HEK293 (cell line): ENCODE data around the gene ARHGDIA.

Experiments
- CTCF ChIA-PET: fragments of 350-600 bp; formaldehyde crosslinking; extraction: SDS; loops from one replicate; lab custom pipeline; 2021; ENCODE audit warnings: antibody characterized with exemption; lab: Yijun Ruan, JAX
- POLR2A ChIA-PET: fragments of 300-600 bp; formaldehyde crosslinking; extraction: SDS; loops from one replicate; lab custom pipeline; 2020; ENCODE audit warnings: antibody characterized with exemption, inconsistent platforms; lab: Yijun Ruan, JAX
- H3K27ac ChIP-seq: fragments of 200-500 bp; sonication (Bioruptor generic); 2 replicates; pipeline ENCODE4 v1.5.1; 2014; ENCODE audit warnings: low read depth, low read length, control low read depth, inconsistent platforms; ENCODE audit errors: extremely low read depth
- H3K36me3 ChIP-seq, 2 experiments: fragments of 200-500 bp in 1 of 2; sonication (Bioruptor generic) in 1 of 2; 1 replicate in 1 of 2; 2 replicates in 1 of 2; pipeline ENCODE4 v1.5.1; 2014 to 2017; ENCODE audit warnings: inconsistent platforms in 2 of 2, low read length in 2 of 2; ENCODE audit not compliant: control insufficient read depth in 2 of 2, insufficient read depth in 1 of 2
- H3K4me1 ChIP-seq: fragments of 200-500 bp; sonication (Bioruptor generic); 2 replicates; pipeline ENCODE4 v1.5.1; 2014; ENCODE audit warnings: mild to moderate bottlenecking, low read length, inconsistent platforms; ENCODE audit not compliant: control insufficient read depth, insufficient read depth
- H3K4me3 ChIP-seq: 2 replicates; pipeline ENCODE4 v1.5.1; 2011; ENCODE audit warnings: low read depth, mild to moderate bottlenecking, control low read depth, low read length, moderate library complexity
- H3K9me3 ChIP-seq: fragments of 200-500 bp; sonication (Bioruptor generic); 2 replicates; pipeline ENCODE4 v1.5.1; 2014; ENCODE audit warnings: low read depth, low read length, inconsistent platforms; ENCODE audit not compliant: control insufficient read depth, insufficient read depth
- EGR2 ChIP-seq: fragments of 450-650 bp; formaldehyde crosslinking; IDR thresholded peaks from 2 replicates; pipeline ENCODE4 v1.5.1; 2016; ENCODE audit warnings: low read depth, missing biosample characterization, missing genetic modification characterization
- KLF17 ChIP-seq: fragments of 450-650 bp; formaldehyde crosslinking; IDR thresholded peaks from 2 replicates; pipeline ENCODE4 v1.5.1; 2016; ENCODE audit warnings: missing biosample characterization, missing genetic modification characterization
- KLF8 ChIP-seq: fragments of 450-650 bp; formaldehyde crosslinking; IDR thresholded peaks from 2 replicates; pipeline ENCODE4 v1.5.1; 2016; ENCODE audit warnings: missing biosample characterization, missing genetic modification characterization
- OSR2 ChIP-seq: fragments of 450-650 bp; formaldehyde crosslinking; IDR thresholded peaks from 2 replicates; pipeline ENCODE4 v1.5.1; 2016; ENCODE audit warnings: missing biosample characterization, missing genetic modification characterization
- SALL2 ChIP-seq: fragments of 450-650 bp; formaldehyde crosslinking; IDR thresholded peaks from 2 replicates; pipeline ENCODE4 v1.5.0; 2017; ENCODE audit warnings: missing biosample characterization, mild to moderate bottlenecking, missing genetic modification characterization, borderline replicate concordance
- SCRT2 ChIP-seq: fragments of 450-650 bp; formaldehyde crosslinking; IDR thresholded peaks from 2 replicates; pipeline ENCODE4 v1.5.1; 2016; ENCODE audit warnings: missing biosample characterization, missing genetic modification characterization
- ZBTB17 ChIP-seq: fragments of 450-650 bp; formaldehyde crosslinking; IDR thresholded peaks from 2 replicates; pipeline ENCODE4 v1.5.1; 2016; ENCODE audit warnings: missing biosample characterization, missing genetic modification characterization
- ZFHX2 ChIP-seq: fragments of 450-650 bp; formaldehyde crosslinking; conservative IDR thresholded peaks from 2 replicates; pipeline ENCODE4 v1.5.1; 2016; ENCODE audit warnings: missing biosample characterization, missing genetic modification characterization
- ZNF10 ChIP-seq: fragments of 450-650 bp; formaldehyde crosslinking; IDR thresholded peaks from 2 replicates; pipeline ENCODE4 v1.5.1; 2017; ENCODE audit warnings: missing biosample characterization, missing genetic modification characterization
- ZNF23 ChIP-seq: fragments of 450-650 bp; formaldehyde crosslinking; IDR thresholded peaks from 2 replicates; pipeline ENCODE4 v1.5.1; 2016; ENCODE audit warnings: missing biosample characterization, missing genetic modification characterization, borderline replicate concordance
- ZNF239 ChIP-seq: fragments of 450-650 bp; formaldehyde crosslinking; IDR thresholded peaks from 2 replicates; pipeline ENCODE4 v1.5.1; 2016; ENCODE audit warnings: missing biosample characterization, missing genetic modification characterization
- ZNF274 ChIP-seq, 2 experiments: fragments of 200-500 bp in 1 of 2; fragments of 450-650 bp in 1 of 2; sonication (Bioruptor generic) in 1 of 2; formaldehyde crosslinking in 1 of 2; IDR thresholded peaks; 2 replicates each; pipeline versions ENCODE4 v1.5.1 to v1.6.1; 2014 to 2016; ENCODE audit warnings: borderline replicate concordance in 1 of 2, inconsistent platforms in 1 of 2, low read length in 1 of 2, missing biosample characterization in 1 of 2, missing genetic modification characterization in 1 of 2
- ZNF335 ChIP-seq: fragments of 450-650 bp; formaldehyde crosslinking; conservative IDR thresholded peaks from 2 replicates; pipeline ENCODE4 v1.5.1; 2016; ENCODE audit warnings: missing biosample characterization, missing genetic modification characterization
- ZNF341 ChIP-seq: fragments of 450-650 bp; formaldehyde crosslinking; IDR thresholded peaks from 2 replicates; pipeline ENCODE4; 2016; ENCODE audit warnings: low read depth, missing biosample characterization, missing genetic modification characterization
- ZNF433 ChIP-seq: fragments of 450-650 bp; formaldehyde crosslinking; IDR thresholded peaks from 2 replicates; pipeline ENCODE4 v1.5.1; 2016; ENCODE audit warnings: missing biosample characterization, missing genetic modification characterization, low read depth
- ZNF488 ChIP-seq: fragments of 450-650 bp; formaldehyde crosslinking; IDR thresholded peaks from 2 replicates; pipeline ENCODE4 v1.5.1; 2016; ENCODE audit warnings: missing biosample characterization, missing genetic modification characterization
- ZNF580 ChIP-seq: fragments of 450-650 bp; formaldehyde crosslinking; IDR thresholded peaks from 2 replicates; pipeline ENCODE4 v1.5.1; 2016; ENCODE audit warnings: missing biosample characterization, missing genetic modification characterization
- ZNF623 ChIP-seq: fragments of 450-650 bp; formaldehyde crosslinking; IDR thresholded peaks from 2 replicates; pipeline ENCODE4 v1.5.1; 2016; ENCODE audit warnings: missing biosample characterization, missing genetic modification characterization
- ZNF629 ChIP-seq: fragments of 450-650 bp; formaldehyde crosslinking; IDR thresholded peaks from 2 replicates; pipeline ENCODE4 v1.5.1; 2017; ENCODE audit warnings: missing biosample characterization, missing genetic modification characterization

The ARHGDIA gene

GRCh38 chr17:81837641-81838040 lies 33.5 kb downstream of the ARHGDIA start:
- POLR2A ChIA-PET = interaction anchor here (0.7 to 1.2 kb wide), 2 partner anchors 18 to 23 kb away, joined by 3 read pairs; no protein-coding TSS in a partner anchor

GRCh38 chr17:81834831-81835267 lies 36.3 kb downstream of the ARHGDIA start, which contains the start of gene PPP1R27:
TSS of gene PPP1R27 (minus strand) at chr17:81835050. CDS start at chr17:81834953, 97 bp downstream.
- POLR2A ChIA-PET = interaction anchor here (0.8 to 1.6 kb wide), 3 partner anchors 9 to 26 kb away, joined by 5 to 7 read pairs (median 6); no protein-coding TSS in a partner anchor
- no peak for TF ChIP-seq ZNF580 (tag by site-specific recombination)
- 0 out of 2 replicates have a peak, but pooled peaks have one; percentile 19 for TF ChIP-seq SCRT2 (tag by site-specific recombination)
- CTCF ChIA-PET = interaction anchor here (3.0 kb wide), 1 partner anchor 13 kb away, joined by 12 read pairs; no protein-coding TSS in a partner anchor
- Histone ChIP-seq H3K4me3 (peak within 1 kb of the TSS; percentile 77), H3K9me3 (no peaks in the 10 kb centered on the region), H3K36me3 (peaks cover 0 to 4% of the 10 kb centered on the region in 2 experiments; a peak in 1 of 3 replicates), H3K4me1 (no peaks in the 10 kb centered on the region), H3K27ac (peak within 1 kb of the TSS; percentile 95)

More at GRCh38 chr17:81837641-81838040, 33.5 kb downstream of the ARHGDIA start:
- Histone ChIP-seq H3K36me3 (peaks cover 0 to 7% of the 10 kb centered on the region in 2 experiments; a peak in 2 of 3 replicates), H3K27ac (no peak overlapping the region), H3K4me3 (no peak overlapping the region), H3K9me3 (no peaks in the 10 kb centered on the region), H3K4me1 (no peaks in the 10 kb centered on the region)
- CTCF ChIA-PET = no interaction called here
- TF ChIP-seq KLF17 (tag by site-specific recombination) (no peak), ZNF629 (tag by site-specific recombination) (peak; percentile 18; the same call in 1 of the 2 replicates)

GRCh38 chr17:81833921-81834830 lies 37.0 kb downstream of the ARHGDIA start:
- TF ChIP-seq ZNF623 (tag by site-specific recombination) (0 out of 2 replicates have a peak, but pooled peaks have one; percentile 9), ZFHX2 (tag by site-specific recombination) (peak; percentile 45), SALL2 (no peak), ZNF341 (0 out of 2 replicates have a peak, but pooled peaks have one; percentile 26), ZNF335 (tag by site-specific recombination) (0 out of 2 replicates have a peak, but pooled peaks have one; percentile 15), ZNF10 (tag by site-specific recombination) (no peak), EGR2 (tag by site-specific recombination) (peak; percentile 57; the same call in 1 of the 2 replicates)
- Histone ChIP-seq H3K9me3 (no peaks in the 10 kb centered on the region), H3K4me1 (no peaks in the 10 kb centered on the region), H3K4me3 (peak overlapping the region; percentile 77), H3K36me3 (peaks cover 0 to 4% of the 10 kb centered on the region in 2 experiments; a peak in 1 of 3 replicates), H3K27ac (peak overlapping the region; percentile 95)
- ChIA-PET POLR2A (interaction anchor here (1.0 to 2.0 kb wide), 10 partner anchors 10 to 92 kb away, joined by 3 to 10 read pairs (median 4); partner anchors contain the start of gene P4HB), CTCF (interaction anchor here (0.7 to 3.0 kb wide), 5 partner anchors 12 to 104 kb away, joined by 3 to 12 read pairs (median 4); no protein-coding TSS in a partner anchor)

- ChIA-PET POLR2A (interaction anchor here (0.6 to 2.0 kb wide), 26 partner anchors 8 to 265 kb away, joined by 3 to 10 read pairs (median 4); partner anchors contain the start of genes CENPX, DCXR, FASN and LRRC45), CTCF (interaction anchor here (0.5 to 3.0 kb wide), 6 partner anchors 11 to 99 kb away, joined by 3 to 12 read pairs (median 3); partner anchors contain the start of gene MAFG)
- Histone ChIP-seq H3K4me3 (peak within 1 kb of the TSS; percentile 77), H3K4me1 (no peaks in the 10 kb centered on the region), H3K27ac (peak within 1 kb of the TSS; percentile 95), H3K9me3 (no peaks in the 10 kb centered on the region), H3K36me3 (peaks cover 0 to 4% of the 10 kb centered on the region in 2 experiments; a peak in 1 of 3 replicates)
- TF ChIP-seq ZNF433 (tag by site-specific recombination) (no peak), ZNF580 (tag by site-specific recombination) (no peak), ZBTB17 (no peak), KLF8 (tag by site-specific recombination) (peak; percentile 73; the same call in 1 of the 2 replicates), ZNF23 (tag by site-specific recombination) (no peak), EGR2 (tag by site-specific recombination) (peak; percentile 64), ZNF488 (tag by site-specific recombination) (no peak), ZNF335 (tag by site-specific recombination) (no peak), ZNF239 (no peak), OSR2 (0 out of 2 replicates have a peak, but pooled peaks have one; percentile 17), ZNF274 (IDR thresholded peaks at IDR 0.05; ENCODE audit: low read length) (no peak), ZNF274 (tag by site-specific recombination; IDR thresholded peaks at IDR 0.05; ENCODE audit: borderline replicate concordance) (no peak)
Measured at GRCh38 chr17:81833160-81833920, 37.8 kb downstream of the ARHGDIA start, which contains the start of gene MCRIP1. TSS of gene MCRIP1 (minus strand) at chr17:81833291. CDS start at chr17:81824506, 8,785 bp downstream.
